ENCODE data around the gene TBC1D3B.
A peak's percentile ranks its signal among the peaks of the same experiment; 100 is the strongest.
"Not testable (repeated sequence)": the region's sequence is repeated elsewhere in the genome, so short reads cannot be mapped to it uniquely, and the experiment has no call there.

TBC1D3B gene

DNA sequence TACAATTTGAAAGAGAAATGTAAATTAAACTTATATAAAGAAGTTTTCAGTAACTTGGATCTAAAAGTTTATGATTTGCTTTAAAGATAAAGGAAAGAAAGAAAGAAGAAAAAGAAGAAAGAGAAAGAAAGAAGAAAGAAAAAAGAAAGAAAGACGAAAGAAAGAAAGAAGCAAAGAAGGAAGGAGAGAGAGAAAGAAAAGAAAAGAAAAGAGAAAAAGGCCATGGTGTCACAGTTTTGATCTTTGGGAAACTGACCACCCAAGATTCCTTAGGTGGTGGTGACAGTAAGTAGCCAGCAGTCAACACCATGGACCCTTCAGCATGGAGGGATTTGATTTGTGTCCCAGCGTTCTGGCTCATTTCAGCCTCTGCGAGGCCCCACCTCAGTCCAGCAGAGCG is 24.7 kb upstream of the TBC1D3B start:
- DNase-seq (ENCODE audit: low spot score): not testable (repeated sequence)

- no peak for DNase-seq (ENCODE audit: low spot score)
Observed at GRCh38 chr17:36198831-36199465, 22.5 kb upstream of the TBC1D3B start.

- no peak for DNase-seq (ENCODE audit: low spot score)
Observed at GRCh38 chr17:36197387-36197703, 20.9 kb upstream of the TBC1D3B start.

GRCh38 chr17:36196131-36196486 is 19.7 kb upstream of the TBC1D3B start:
- DNase-seq (ENCODE audit: low spot score): no peak

DNA sequence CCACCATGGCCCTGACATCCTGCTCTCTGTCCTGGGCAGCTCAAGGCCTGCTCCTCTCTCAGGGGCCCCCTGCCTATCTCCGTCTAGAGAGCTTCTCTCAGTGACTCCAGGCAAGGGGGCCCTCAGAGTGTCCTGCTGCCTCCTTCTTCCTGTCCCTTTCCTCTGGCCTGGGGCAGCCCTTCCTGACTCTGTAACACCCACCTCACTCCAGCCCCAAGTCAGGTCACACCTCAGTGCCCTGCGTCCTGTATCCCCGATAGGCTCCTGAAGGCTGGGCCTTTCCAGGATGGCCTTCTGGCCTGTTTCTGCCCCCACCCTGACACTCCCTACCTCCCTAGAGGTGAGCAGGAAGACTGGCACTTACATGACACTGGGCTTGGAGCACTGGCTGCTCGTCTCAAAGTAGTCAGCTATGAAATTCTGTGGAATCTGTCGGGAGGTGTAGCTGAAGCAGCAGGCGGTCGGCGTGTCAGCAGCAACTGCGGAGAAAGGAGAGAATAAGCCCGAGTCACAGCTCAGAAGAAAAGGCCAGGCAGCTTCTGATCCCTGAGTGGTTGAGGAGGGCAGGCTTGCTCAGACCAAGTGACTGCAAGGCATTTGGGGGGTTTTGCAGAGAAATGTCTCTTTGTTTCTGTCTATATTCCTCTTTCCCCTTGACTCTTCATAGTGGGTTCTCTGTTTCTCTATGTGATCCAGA is 19.1 kb upstream of the TBC1D3B start:
- no peak for DNase-seq (ENCODE audit: low spot score)

GRCh38 chr17:36194832-36195433 is 18.5 kb upstream of the TBC1D3B start:
- not testable (repeated sequence) for DNase-seq (ENCODE audit: low spot score)

DNA sequence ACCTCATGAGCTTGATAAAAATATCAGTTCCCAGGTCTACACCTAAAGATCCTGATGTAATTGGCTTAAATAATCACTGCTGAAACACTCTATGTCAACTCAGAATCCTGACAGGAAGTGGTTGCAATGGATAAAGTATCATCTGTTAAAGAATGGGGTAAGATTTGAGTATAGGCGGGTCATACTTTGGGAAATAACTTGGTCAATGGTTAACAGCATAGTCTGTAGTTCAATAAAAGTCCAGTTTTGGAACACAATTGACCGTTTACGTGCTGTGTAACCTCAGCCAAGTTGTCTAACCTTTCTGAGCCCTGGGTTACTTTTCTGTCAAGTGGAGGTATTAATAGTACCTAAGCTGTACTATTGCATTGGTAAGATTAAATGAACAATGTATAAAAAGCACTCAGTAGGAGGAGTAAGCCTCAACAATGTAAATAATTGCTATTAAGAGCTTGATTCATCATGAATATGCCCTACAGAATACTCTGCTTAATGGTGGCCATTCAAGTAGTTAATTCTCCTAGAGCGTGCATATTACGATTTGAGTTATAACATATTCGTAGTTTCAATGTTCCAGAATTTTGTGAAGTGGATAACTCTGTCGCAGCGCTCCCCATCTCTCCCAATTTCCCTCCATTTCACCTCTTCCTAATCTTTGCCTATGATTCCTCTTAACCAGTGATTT is 17.9 kb upstream of the TBC1D3B start:
- not testable (repeated sequence) for DNase-seq (ENCODE audit: low spot score)

DNA sequence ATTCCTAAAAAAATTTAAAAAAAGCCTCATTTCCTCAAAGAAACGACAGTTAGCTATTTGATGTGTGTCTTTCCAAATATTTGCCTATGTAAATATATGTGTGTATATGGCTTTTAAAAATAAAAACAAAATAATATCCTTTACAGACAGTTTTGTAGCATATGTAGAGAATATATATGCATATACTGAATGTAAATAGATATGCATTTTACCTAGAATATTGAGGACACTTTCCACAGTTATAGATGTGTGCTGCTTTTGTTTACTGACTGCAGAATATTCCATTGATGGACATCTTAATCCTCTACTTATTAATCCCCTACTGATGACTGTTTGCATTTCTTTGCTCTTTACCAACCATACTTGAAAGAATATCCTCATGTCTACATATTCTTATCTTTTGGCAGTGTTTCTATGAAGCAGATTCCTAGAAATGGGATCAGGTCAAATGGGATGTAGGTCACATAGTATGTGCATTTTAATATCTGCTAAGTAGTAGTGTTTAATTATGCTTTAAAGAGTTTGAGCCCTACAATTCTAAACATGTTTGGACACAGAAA is 16.9 kb upstream of the TBC1D3B start:
- no peak for DNase-seq (ENCODE audit: low spot score)

DNA sequence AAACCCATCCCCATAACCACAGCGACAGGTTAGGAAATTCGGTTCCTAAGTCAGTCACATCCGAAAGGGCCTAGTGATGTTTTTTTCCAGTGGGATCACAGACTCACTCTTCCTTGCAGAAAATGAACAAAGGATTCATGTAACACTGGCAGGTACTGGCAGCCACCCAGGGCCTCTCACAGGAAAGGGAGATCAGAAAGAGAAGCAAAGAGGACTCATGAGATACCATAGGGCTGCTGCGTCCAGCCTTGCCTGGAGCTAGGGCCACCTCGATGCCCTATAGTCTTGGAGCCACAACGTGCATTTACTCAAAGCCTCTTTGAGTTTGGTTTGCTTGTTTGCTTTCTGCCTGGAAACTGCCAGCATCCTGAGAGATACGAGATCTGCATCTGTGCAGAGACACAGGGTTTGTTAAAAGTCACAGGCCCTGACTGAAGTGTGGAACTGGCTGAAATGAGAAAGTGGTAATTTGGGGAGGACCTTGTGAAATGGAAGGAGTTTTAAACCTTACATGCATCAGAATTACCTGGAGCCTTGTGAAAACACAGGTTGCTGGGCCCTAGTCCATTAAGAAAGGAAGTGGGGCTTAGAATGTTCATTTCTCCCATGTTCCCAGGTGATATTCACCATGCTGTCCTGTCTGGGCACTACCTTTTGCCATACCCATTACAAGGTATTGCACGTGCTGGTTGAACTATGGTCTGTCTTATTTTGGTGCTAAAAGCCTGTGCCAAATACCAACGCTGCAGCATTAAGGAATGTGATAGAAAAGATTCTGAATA is 14.3 kb upstream of the TBC1D3B start:
- DNase-seq (ENCODE audit: low spot score): not testable (repeated sequence)

DNA sequence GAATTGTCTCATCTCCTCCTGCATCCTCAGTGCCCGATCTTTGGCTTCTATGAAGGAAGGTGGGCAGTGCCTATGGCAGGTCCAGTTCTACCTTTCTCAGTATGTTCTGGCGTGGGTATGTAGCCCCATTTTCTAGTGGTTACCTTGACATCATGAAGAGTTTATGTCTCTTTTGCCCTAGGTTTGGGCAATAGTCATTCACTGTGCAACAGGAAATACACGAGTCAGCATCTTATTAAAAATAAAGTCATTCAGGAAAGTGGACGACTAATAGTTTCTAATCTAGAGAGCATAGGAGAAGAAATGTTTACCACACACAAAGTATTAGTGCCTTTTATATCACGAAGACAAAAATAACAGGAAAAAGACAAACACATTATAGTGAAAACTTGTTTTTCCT is 13.6 kb upstream of the TBC1D3B start:
- not testable (repeated sequence) for DNase-seq (ENCODE audit: low spot score)

DNA sequence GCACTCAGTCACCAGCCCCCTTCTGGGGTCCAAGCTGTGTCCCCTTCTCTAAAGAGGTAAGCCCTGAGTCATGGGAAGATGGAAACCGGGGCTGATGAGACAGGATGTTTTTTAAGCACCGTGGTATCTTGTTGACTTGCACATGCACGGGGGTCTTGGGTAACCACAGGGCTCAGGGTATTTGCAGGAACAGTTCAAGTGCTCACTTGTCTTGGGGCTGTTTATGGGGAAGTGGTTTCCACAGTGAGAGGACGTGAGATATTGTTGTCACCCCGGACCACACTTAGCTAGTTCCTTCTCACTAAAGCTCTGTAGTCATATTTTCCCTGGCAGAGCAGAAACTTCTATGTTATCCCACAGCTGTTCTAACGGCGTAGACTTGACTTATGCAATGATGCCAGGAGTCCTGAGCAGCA is 12.5 kb upstream of the TBC1D3B start:
- no peak for DNase-seq (ENCODE audit: low spot score)

DNA sequence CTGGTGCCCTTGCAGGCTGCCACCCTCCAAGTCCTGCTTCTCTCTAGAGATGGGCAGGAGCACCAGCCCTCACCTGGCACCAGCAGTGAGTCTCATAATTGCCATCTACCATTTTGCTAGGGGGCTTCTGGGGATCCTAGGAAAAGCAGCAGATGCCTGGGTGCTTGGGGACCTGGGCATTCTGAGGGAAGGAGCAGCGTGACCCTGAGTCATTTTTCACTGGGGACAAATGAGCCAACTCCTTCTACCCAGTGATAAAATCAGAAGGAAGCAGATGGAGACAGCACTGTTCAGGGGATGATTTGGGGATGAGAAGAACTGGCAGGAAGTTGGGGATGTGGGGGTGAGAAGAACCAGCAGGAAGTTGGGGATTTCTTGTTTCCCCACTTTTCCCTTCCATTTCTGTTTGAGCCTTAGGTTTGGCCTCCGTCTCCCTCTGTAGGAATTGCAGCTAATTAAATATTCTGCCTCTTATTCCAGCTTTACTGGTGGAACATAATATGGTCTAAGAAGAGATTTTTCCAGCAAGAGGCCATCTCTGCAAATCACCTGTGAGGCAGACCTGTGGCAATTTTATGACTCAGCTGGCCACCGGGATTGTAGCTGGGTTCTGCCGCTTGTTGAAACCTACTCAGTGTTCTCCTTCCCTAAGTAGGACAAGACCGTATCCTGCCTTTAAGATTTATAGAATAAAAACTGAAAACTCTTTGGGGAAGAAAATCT is 11.7 kb upstream of the TBC1D3B start:
- not testable (repeated sequence) for DNase-seq (ENCODE audit: low spot score)

- not testable (repeated sequence) for DNase-seq (ENCODE audit: low spot score)
Observed at GRCh38 chr17:36186810-36187763, 10.7 kb upstream of the TBC1D3B start.

- DNase-seq (ENCODE audit: low spot score): no peak
Observed at GRCh38 chr17:36185416-36185815, 9.0 kb upstream of the TBC1D3B start.

GRCh38 chr17:36184023-36184765 is 7.8 kb upstream of the TBC1D3B start:
- DNase-seq (ENCODE audit: low spot score): peak; percentile 38

DNA sequence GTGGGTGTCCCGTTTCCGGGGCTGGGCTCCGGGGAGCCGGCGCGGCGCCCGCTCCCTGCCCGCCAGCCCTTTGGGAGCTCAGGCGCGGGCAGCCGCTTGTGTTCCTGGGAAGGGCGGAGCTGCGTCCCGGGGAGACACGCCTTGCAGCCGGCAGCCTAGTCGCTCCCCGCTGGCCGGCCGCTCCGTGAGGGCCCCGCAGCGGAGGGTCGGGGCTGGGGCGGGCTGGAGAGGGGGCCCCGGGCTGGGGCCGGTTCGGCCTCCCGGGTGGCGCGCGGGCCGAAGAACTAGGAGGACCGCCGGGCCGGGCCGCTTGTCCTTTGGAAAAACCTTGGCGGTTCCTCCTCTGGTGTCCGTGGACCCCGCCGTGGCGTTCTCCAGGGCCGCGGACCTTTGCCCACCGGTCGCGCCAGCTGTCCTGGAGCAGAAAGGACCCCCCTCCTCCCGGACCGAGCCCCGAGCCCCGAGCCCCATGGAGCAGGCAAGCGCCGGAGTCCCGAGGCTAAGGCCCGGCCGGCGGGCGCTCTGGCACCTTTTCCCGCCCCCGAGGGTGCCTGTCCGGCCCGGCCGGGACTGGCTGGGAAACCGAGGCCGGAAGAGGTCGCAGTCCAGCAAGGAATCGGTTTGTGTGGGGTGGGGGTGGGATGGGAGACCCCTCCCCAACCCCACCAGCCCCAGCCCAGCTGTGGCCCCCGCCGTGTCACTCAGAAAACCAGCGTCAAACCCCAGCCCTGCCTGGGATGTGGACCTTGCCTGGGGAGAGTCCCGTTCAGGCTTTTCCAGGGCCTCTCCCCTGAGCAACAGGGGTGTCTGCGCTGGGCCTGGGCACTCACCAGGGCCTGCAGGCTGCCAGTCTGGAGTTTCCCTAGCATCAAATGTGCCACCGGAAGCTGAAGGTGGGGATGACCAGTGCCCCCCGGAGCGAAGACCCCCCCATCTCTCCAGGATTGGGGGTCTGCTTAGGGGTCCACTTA is 6.8 kb upstream of the TBC1D3B start:
- DNase-seq (ENCODE audit: low spot score): peak; percentile 86

GRCh38 chr17:36182176-36183000 is 6.0 kb upstream of the TBC1D3B start:
- DNase-seq (ENCODE audit: low spot score): peak; percentile 34

All from RKO (cell line).